ENCODE measurements around the gene SMARCAD1.

The SMARCAD1 gene

GRCh38 chr4:94181815-94182214 is 25.9 kb upstream of the SMARCAD1 start:
- DNase-seq = no peak
- Histone ChIP-seq H3K4me3 (ENCODE audit: insufficient read depth, low read depth, low read length, poor library complexity, severe bottlenecking) (no peak overlapping the region), H3K4me1 (ENCODE audit: control insufficient read depth, insufficient read depth, low read length, poor library complexity, severe bottlenecking) (no peaks in the 10 kb centered on the region), H3K27ac (ENCODE audit: insufficient read depth, low read length, poor library complexity, severe bottlenecking) (no peak overlapping the region), H3K36me3 (ENCODE audit: control insufficient read depth, insufficient read depth, low read length) (no peaks in the 10 kb centered on the region), H3K9me3 (ENCODE audit: control insufficient read depth, low read length) (no peaks in the 10 kb centered on the region), H3K27me3 (replicated peaks; ENCODE audit: control insufficient read depth, insufficient read depth, low read length, poor library complexity, severe bottlenecking) (no peaks in the 10 kb centered on the region)

GRCh38 chr4:94202769-94203168 is 4.9 kb upstream of the SMARCAD1 start:
- no peak overlapping the region for H3K27ac ChIP-seq (ENCODE audit: insufficient read depth, low read length, poor library complexity, severe bottlenecking)
- H3K27me3 ChIP-seq (replicated peaks; ENCODE audit: control insufficient read depth, insufficient read depth, low read length, poor library complexity, severe bottlenecking) = no peaks in the 10 kb centered on the region
- H3K36me3 ChIP-seq (ENCODE audit: control insufficient read depth, insufficient read depth, low read length) = no peaks in the 10 kb centered on the region
- no peaks in the 10 kb centered on the region for H3K4me1 ChIP-seq (ENCODE audit: control insufficient read depth, insufficient read depth, low read length, poor library complexity, severe bottlenecking)
- H3K4me3 ChIP-seq (ENCODE audit: insufficient read depth, low read depth, low read length, poor library complexity, severe bottlenecking) = no peak overlapping the region
- H3K9me3 ChIP-seq (ENCODE audit: control insufficient read depth, low read length) = no peaks in the 10 kb centered on the region
- no peak for DNase-seq

GRCh38 chr4:94208266-94208665 is 601 bp downstream of the SMARCAD1 start:
- H3K4me3 ChIP-seq (ENCODE audit: insufficient read depth, low read depth, low read length, poor library complexity, severe bottlenecking) = peak overlapping the region; percentile 92
- H3K36me3 ChIP-seq (ENCODE audit: control insufficient read depth, insufficient read depth, low read length) = peaks cover 12% of the 10 kb centered on the region
- no peaks in the 10 kb centered on the region for H3K9me3 ChIP-seq (ENCODE audit: control insufficient read depth, low read length)
- no peaks in the 10 kb centered on the region for H3K27me3 ChIP-seq (replicated peaks; ENCODE audit: control insufficient read depth, insufficient read depth, low read length, poor library complexity, severe bottlenecking)
- DNase-seq = no peak
- no peaks in the 10 kb centered on the region for H3K4me1 ChIP-seq (ENCODE audit: control insufficient read depth, insufficient read depth, low read length, poor library complexity, severe bottlenecking)
- peak overlapping the region; percentile 88 for H3K27ac ChIP-seq (ENCODE audit: insufficient read depth, low read length, poor library complexity, severe bottlenecking)

GRCh38 chr4:94208918-94209317 is 1.3 kb downstream of the SMARCAD1 start:
- no peak overlapping the region for H3K27ac ChIP-seq (ENCODE audit: insufficient read depth, low read length, poor library complexity, severe bottlenecking)
- no peaks in the 10 kb centered on the region for H3K4me1 ChIP-seq (ENCODE audit: control insufficient read depth, insufficient read depth, low read length, poor library complexity, severe bottlenecking)

GRCh38 chr4:94211861-94212260 is 4.2 kb downstream of the SMARCAD1 start:
- H3K4me3 ChIP-seq (ENCODE audit: insufficient read depth, low read depth, low read length, poor library complexity, severe bottlenecking) = no peak overlapping the region
- H3K27me3 ChIP-seq (replicated peaks; ENCODE audit: control insufficient read depth, insufficient read depth, low read length, poor library complexity, severe bottlenecking) = no peaks in the 10 kb centered on the region
- DNase-seq = no peak
- no peak overlapping the region for H3K27ac ChIP-seq (ENCODE audit: insufficient read depth, low read length, poor library complexity, severe bottlenecking)
- H3K4me1 ChIP-seq (ENCODE audit: control insufficient read depth, insufficient read depth, low read length, poor library complexity, severe bottlenecking) = no peaks in the 10 kb centered on the region
- no peaks in the 10 kb centered on the region for H3K9me3 ChIP-seq (ENCODE audit: control insufficient read depth, low read length)
- H3K36me3 ChIP-seq (ENCODE audit: control insufficient read depth, insufficient read depth, low read length) = peaks cover 31% of the 10 kb centered on the region

More at GRCh38 chr4:94208918-94209317, 1.3 kb downstream of the SMARCAD1 start:
- H3K36me3 ChIP-seq (ENCODE audit: control insufficient read depth, insufficient read depth, low read length) = peaks cover 16% of the 10 kb centered on the region
- no peak overlapping the region for H3K4me3 ChIP-seq (ENCODE audit: insufficient read depth, low read depth, low read length, poor library complexity, severe bottlenecking)
- no peaks in the 10 kb centered on the region for H3K27me3 ChIP-seq (replicated peaks; ENCODE audit: control insufficient read depth, insufficient read depth, low read length, poor library complexity, severe bottlenecking)
- no peak for DNase-seq
- no peaks in the 10 kb centered on the region for H3K9me3 ChIP-seq (ENCODE audit: control insufficient read depth, low read length)

GRCh38 chr4:94214703-94215319 is 7.1 kb downstream of the SMARCAD1 start:
- Histone ChIP-seq H3K4me1 (ENCODE audit: control insufficient read depth, insufficient read depth, low read length, poor library complexity, severe bottlenecking) (no peaks in the 10 kb centered on the region), H3K36me3 (ENCODE audit: control insufficient read depth, insufficient read depth, low read length) (peaks cover 37% of the 10 kb centered on the region), H3K27me3 (replicated peaks; ENCODE audit: control insufficient read depth, insufficient read depth, low read length, poor library complexity, severe bottlenecking) (no peaks in the 10 kb centered on the region), H3K27ac (ENCODE audit: insufficient read depth, low read length, poor library complexity, severe bottlenecking) (no peak overlapping the region), H3K4me3 (ENCODE audit: insufficient read depth, low read depth, low read length, poor library complexity, severe bottlenecking) (no peak overlapping the region), H3K9me3 (ENCODE audit: control insufficient read depth, low read length) (no peaks in the 10 kb centered on the region)
- DNase-seq = no peak

- DNase-seq = no peak
- Histone ChIP-seq H3K4me3 (ENCODE audit: insufficient read depth, low read depth, low read length, poor library complexity, severe bottlenecking) (no peak overlapping the region), H3K36me3 (ENCODE audit: control insufficient read depth, insufficient read depth, low read length) (peaks cover 40% of the 10 kb centered on the region), H3K27ac (ENCODE audit: insufficient read depth, low read length, poor library complexity, severe bottlenecking) (no peak overlapping the region), H3K9me3 (ENCODE audit: control insufficient read depth, low read length) (no peaks in the 10 kb centered on the region), H3K4me1 (ENCODE audit: control insufficient read depth, insufficient read depth, low read length, poor library complexity, severe bottlenecking) (no peaks in the 10 kb centered on the region), H3K27me3 (replicated peaks; ENCODE audit: control insufficient read depth, insufficient read depth, low read length, poor library complexity, severe bottlenecking) (no peaks in the 10 kb centered on the region)
Observed at GRCh38 chr4:94216394-94216793, 8.7 kb downstream of the SMARCAD1 start.

- Histone ChIP-seq H3K9me3 (ENCODE audit: control insufficient read depth, low read length) (no peaks in the 10 kb centered on the region), H3K27ac (ENCODE audit: insufficient read depth, low read length, poor library complexity, severe bottlenecking) (no peak overlapping the region), H3K4me1 (ENCODE audit: control insufficient read depth, insufficient read depth, low read length, poor library complexity, severe bottlenecking) (no peaks in the 10 kb centered on the region), H3K4me3 (ENCODE audit: insufficient read depth, low read depth, low read length, poor library complexity, severe bottlenecking) (no peak overlapping the region), H3K36me3 (ENCODE audit: control insufficient read depth, insufficient read depth, low read length) (peaks cover 25% of the 10 kb centered on the region), H3K27me3 (replicated peaks; ENCODE audit: control insufficient read depth, insufficient read depth, low read length, poor library complexity, severe bottlenecking) (no peaks in the 10 kb centered on the region)
- no peak for DNase-seq
Observed at GRCh38 chr4:94219402-94219801, 11.7 kb downstream of the SMARCAD1 start.

- Histone ChIP-seq H3K27ac (ENCODE audit: insufficient read depth, low read length, poor library complexity, severe bottlenecking) (no peak overlapping the region), H3K4me3 (ENCODE audit: insufficient read depth, low read depth, low read length, poor library complexity, severe bottlenecking) (no peak overlapping the region), H3K36me3 (ENCODE audit: control insufficient read depth, insufficient read depth, low read length) (peaks cover 11% of the 10 kb centered on the region), H3K4me1 (ENCODE audit: control insufficient read depth, insufficient read depth, low read length, poor library complexity, severe bottlenecking) (no peaks in the 10 kb centered on the region), H3K27me3 (replicated peaks; ENCODE audit: control insufficient read depth, insufficient read depth, low read length, poor library complexity, severe bottlenecking) (no peaks in the 10 kb centered on the region), H3K9me3 (ENCODE audit: control insufficient read depth, low read length) (no peaks in the 10 kb centered on the region)
- DNase-seq = no peak
Observed at GRCh38 chr4:94221916-94222315, 14.3 kb downstream of the SMARCAD1 start.

GRCh38 chr4:94225449-94225848 is 17.8 kb downstream of the SMARCAD1 start:
- no peaks in the 10 kb centered on the region for H3K9me3 ChIP-seq (ENCODE audit: control insufficient read depth, low read length)
- H3K27ac ChIP-seq (ENCODE audit: insufficient read depth, low read length, poor library complexity, severe bottlenecking) = no peak overlapping the region
- H3K4me1 ChIP-seq (ENCODE audit: control insufficient read depth, insufficient read depth, low read length, poor library complexity, severe bottlenecking) = no peaks in the 10 kb centered on the region
- H3K36me3 ChIP-seq (ENCODE audit: control insufficient read depth, insufficient read depth, low read length) = peaks cover 5% of the 10 kb centered on the region
- no peak overlapping the region for H3K4me3 ChIP-seq (ENCODE audit: insufficient read depth, low read depth, low read length, poor library complexity, severe bottlenecking)
- H3K27me3 ChIP-seq (replicated peaks; ENCODE audit: control insufficient read depth, insufficient read depth, low read length, poor library complexity, severe bottlenecking) = no peaks in the 10 kb centered on the region
- no peak for DNase-seq
